ENCODE measurements around the gene XPO5.

DNA sequence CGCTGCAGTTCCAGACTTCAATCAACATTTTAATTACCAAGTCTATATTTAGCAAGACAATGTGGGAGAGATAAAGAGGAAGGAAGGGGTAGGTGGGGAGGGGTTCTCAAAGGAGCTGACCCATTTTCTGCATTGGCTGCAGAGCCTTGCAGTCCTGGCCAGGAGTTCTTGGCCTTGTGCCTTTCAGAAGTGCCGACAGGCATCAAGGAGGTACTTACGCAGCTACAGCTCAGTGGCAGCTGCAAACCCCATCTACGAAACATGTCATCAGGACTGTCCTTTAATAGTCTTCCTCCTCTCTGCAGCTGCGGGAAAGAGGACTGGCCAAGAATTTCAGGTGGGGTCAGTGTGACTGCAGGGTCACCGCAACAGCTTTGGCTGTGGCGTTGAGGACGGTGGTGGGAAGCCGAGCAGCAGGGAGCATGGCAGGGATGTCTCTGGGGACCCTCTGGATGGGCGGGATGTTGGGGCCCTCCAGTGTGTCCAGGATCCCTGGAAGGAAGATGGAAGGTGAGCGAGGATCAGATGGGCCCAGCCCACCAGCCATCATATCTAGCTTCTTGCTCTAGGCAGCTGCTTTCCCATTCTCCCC is 63.9 kb downstream of the XPO5 start:
- TF ChIP-seq ZNF263 (CRISPR knock-in tag; IDR thresholded peaks at IDR 0.05; ENCODE audit: low read depth) (no peak), NR3C1 (CRISPR knock-in tag; conservative IDR thresholded peaks at IDR 0.05; ENCODE audit: low read depth) (no peak), FOXP1 (CRISPR knock-in tag; IDR thresholded peaks at IDR 0.05; ENCODE audit: borderline replicate concordance) (no peak), NFATC4 (CRISPR knock-in tag; IDR thresholded peaks at IDR 0.05) (no peak)
- TF ChIP-seq, protein P1, sequence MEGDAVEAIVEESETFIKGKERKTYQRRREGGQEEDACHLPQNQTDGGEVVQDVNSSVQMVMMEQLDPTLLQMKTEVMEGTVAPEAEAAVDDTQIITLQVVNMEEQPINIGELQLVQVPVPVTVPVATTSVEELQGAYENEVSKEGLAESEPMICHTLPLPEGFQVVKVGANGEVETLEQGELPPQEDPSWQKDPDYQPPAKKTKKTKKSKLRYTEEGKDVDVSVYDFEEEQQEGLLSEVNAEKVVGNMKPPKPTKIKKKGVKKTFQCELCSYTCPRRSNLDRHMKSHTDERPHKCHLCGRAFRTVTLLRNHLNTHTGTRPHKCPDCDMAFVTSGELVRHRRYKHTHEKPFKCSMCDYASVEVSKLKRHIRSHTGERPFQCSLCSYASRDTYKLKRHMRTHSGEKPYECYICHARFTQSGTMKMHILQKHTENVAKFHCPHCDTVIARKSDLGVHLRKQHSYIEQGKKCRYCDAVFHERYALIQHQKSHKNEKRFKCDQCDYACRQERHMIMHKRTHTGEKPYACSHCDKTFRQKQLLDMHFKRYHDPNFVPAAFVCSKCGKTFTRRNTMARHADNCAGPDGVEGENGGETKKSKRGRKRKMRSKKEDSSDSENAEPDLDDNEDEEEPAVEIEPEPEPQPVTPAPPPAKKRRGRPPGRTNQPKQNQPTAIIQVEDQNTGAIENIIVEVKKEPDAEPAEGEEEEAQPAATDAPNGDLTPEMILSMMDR (IDR thresholded peaks at IDR 0.05), result no peak
- TF ChIP-seq, protein P2, sequence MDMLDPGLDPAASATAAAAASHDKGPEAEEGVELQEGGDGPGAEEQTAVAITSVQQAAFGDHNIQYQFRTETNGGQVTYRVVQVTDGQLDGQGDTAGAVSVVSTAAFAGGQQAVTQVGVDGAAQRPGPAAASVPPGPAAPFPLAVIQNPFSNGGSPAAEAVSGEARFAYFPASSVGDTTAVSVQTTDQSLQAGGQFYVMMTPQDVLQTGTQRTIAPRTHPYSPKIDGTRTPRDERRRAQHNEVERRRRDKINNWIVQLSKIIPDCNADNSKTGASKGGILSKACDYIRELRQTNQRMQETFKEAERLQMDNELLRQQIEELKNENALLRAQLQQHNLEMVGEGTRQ (CRISPR knock-in tag; IDR thresholded peaks at IDR 0.05), result no peak
- TF ChIP-seq, protein P3, sequence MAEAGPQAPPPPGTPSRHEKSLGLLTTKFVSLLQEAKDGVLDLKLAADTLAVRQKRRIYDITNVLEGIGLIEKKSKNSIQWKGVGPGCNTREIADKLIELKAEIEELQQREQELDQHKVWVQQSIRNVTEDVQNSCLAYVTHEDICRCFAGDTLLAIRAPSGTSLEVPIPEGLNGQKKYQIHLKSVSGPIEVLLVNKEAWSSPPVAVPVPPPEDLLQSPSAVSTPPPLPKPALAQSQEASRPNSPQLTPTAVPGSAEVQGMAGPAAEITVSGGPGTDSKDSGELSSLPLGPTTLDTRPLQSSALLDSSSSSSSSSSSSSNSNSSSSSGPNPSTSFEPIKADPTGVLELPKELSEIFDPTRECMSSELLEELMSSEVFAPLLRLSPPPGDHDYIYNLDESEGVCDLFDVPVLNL (CRISPR knock-in tag; IDR thresholded peaks at IDR 0.05; ENCODE audit: borderline replicate concordance, low read depth), result no peak
- TF ChIP-seq, protein P4, sequence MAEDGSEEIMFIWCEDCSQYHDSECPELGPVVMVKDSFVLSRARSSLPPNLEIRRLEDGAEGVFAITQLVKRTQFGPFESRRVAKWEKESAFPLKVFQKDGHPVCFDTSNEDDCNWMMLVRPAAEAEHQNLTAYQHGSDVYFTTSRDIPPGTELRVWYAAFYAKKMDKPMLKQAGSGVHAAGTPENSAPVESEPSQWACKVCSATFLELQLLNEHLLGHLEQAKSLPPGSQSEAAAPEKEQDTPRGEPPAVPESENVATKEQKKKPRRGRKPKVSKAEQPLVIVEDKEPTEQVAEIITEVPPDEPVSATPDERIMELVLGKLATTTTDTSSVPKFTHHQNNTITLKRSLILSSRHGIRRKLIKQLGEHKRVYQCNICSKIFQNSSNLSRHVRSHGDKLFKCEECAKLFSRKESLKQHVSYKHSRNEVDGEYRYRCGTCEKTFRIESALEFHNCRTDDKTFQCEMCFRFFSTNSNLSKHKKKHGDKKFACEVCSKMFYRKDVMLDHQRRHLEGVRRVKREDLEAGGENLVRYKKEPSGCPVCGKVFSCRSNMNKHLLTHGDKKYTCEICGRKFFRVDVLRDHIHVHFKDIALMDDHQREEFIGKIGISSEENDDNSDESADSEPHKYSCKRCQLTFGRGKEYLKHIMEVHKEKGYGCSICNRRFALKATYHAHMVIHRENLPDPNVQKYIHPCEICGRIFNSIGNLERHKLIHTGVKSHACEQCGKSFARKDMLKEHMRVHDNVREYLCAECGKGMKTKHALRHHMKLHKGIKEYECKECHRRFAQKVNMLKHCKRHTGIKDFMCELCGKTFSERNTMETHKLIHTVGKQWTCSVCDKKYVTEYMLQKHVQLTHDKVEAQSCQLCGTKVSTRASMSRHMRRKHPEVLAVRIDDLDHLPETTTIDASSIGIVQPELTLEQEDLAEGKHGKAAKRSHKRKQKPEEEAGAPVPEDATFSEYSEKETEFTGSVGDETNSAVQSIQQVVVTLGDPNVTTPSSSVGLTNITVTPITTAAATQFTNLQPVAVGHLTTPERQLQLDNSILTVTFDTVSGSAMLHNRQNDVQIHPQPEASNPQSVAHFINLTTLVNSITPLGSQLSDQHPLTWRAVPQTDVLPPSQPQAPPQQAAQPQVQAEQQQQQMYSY (CRISPR knock-in tag; IDR thresholded peaks at IDR 0.05), result no peak
- TF ChIP-seq, protein P5, sequence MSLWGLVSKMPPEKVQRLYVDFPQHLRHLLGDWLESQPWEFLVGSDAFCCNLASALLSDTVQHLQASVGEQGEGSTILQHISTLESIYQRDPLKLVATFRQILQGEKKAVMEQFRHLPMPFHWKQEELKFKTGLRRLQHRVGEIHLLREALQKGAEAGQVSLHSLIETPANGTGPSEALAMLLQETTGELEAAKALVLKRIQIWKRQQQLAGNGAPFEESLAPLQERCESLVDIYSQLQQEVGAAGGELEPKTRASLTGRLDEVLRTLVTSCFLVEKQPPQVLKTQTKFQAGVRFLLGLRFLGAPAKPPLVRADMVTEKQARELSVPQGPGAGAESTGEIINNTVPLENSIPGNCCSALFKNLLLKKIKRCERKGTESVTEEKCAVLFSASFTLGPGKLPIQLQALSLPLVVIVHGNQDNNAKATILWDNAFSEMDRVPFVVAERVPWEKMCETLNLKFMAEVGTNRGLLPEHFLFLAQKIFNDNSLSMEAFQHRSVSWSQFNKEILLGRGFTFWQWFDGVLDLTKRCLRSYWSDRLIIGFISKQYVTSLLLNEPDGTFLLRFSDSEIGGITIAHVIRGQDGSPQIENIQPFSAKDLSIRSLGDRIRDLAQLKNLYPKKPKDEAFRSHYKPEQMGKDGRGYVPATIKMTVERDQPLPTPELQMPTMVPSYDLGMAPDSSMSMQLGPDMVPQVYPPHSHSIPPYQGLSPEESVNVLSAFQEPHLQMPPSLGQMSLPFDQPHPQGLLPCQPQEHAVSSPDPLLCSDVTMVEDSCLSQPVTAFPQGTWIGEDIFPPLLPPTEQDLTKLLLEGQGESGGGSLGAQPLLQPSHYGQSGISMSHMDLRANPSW (CRISPR knock-in tag; conservative IDR thresholded peaks at IDR 0.05; ENCODE audit: low read depth), result no peak
- TF ChIP-seq, protein P6, sequence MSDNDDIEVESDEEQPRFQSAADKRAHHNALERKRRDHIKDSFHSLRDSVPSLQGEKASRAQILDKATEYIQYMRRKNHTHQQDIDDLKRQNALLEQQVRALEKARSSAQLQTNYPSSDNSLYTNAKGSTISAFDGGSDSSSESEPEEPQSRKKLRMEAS (CRISPR knock-in tag; IDR thresholded peaks at IDR 0.05), result no peak

Measured in WTC11 (cell line).